NOMO-1 treated with dmso at 0.1 percent for 144 hours (cell line): Measurements from ENCODE around the gene LSP1.

Experiments used
- DNase-seq: peaks from one replicate; lab custom pipeline; 2025; ENCODE audit not compliant: unreplicated experiment; lab: John Stamatoyannopoulos, UW

Gene LSP1

DNA sequence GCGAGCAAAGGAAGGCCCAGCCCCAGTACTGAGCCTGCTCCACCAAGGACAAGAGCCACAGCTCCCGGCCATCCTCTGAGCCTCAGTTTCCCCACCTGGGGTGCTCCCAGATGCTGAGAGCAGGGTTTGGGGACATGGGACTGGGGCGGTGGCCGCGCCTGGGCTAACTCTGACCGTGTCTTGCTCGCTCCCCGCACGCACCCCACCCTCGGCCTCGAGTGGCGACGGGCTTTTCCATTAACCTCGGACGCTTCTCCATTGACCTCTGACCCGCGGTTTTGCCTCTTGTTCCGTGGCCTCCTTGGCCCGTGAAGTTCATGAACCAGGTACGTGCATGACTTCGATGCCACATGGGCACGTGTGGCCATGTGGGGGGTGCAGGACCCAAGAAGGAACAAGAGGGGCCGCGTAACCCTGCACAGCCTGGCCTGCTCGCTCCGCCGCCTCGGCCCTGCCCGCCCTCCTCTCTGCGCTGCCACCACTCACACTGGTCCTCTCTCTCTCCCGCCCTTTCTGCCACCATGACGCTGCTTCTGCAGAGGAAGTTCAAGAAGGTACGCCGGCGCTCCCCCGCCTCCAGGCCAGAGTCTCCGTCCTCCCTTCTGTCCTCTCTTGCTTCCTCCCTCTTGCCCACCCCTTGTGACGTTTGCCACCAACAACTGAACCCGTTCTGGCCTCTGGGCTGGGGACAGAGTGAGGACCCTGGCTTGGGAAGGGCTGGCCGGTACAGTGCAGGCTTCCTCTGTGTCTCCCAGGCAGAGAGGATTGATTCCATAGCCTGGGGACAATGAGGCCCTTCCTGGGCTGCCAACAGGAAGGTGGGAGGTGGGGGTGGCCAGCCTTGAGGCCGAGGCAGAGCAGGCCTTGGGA, 73.5 kb downstream of the LSP1 start:
- no peak for DNase-seq

DNA sequence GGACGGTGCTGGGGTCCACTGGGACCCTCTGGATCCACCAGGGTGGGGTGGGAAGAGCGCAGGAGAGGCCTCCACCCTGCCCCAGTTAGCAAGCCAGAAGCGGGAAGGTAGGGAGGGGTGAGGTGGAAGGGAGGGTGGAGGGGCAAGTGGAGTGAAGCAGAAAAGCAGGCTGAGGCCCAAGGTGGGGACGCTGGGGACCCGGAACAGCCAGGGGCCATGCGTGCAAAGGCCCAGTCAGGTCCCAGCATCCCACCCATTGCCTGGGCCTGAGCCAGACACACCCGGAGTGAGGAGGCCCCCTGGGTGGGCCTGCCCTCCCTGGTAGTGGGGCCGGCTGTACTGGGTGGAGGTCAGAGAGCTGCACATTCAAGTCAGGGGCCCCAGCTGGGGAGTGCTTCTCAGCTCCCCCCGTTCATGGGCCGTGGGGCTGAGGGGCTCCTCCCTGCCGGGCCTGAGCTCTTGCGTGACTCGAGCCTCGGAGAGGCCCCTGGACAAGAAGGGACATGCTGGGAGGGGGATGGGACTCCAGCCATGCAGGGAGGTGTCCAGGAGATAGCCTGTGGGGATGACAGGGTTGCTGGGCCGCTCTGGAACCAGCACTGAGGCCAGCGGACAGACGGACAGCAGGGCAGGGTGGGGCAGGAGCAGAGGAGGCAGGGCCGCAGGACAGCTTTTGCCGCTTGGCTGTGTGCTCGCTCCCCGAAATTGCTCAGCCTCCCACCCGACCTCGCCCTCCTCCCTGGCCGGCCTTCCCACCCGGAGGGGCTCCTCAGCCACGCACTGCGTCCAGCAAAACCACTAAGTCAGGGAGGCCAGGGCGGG, 74.4 kb downstream of the LSP1 start:
- no peak for DNase-seq

DNA sequence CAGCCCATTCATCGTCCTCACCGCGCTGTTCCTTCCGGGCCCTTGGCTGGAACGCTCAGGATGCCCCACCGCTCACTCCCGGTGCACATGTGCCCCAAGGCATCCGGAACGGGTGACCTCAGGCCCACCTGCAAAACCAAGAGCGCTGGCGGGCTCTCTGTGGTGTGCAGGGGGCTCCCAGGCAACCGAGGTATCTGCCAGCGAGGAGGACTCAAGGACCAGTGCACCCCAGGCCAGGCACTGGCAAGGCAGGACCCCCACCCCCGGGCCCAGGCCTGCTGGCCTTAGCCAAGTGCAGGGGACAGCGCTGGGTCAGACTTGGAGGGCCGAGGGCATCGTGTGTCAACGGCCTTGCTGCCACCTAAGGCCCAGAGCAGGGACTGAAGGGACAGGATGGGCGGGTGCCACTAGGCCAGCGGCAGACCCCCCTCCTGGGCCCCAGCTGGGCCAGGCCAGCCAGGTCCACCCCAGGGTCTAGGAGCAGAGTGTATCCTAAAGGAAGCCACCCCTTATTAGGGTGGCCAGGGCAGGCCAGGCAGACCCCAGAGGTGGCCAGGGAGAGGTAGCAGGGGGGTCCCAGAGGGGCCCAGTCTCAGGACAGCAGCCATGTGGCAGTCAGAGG, 75.1 kb downstream of the LSP1 start:
- no peak for DNase-seq

DNA sequence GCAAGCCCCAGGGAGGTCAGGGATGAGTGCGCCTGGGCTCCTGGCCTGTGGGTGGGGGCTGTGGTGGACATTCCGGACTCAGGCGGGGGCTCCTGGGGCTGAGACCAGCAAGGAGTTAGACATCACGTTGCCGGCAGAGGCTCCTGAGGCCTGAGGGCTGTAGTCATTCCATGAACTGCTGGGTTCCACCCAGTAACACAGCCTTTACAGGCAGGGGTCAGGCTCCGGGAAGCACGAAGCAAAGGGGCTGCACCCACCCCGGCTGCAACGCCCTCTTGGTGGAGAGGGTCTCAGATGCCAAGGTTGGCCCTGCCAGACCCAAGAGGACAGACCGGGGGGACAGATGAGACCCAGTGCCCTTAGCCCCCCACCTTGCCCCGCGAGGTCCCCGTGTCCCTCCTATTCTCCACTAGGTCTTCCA, 75.6 kb downstream of the LSP1 start:
- no peak for DNase-seq

DNA sequence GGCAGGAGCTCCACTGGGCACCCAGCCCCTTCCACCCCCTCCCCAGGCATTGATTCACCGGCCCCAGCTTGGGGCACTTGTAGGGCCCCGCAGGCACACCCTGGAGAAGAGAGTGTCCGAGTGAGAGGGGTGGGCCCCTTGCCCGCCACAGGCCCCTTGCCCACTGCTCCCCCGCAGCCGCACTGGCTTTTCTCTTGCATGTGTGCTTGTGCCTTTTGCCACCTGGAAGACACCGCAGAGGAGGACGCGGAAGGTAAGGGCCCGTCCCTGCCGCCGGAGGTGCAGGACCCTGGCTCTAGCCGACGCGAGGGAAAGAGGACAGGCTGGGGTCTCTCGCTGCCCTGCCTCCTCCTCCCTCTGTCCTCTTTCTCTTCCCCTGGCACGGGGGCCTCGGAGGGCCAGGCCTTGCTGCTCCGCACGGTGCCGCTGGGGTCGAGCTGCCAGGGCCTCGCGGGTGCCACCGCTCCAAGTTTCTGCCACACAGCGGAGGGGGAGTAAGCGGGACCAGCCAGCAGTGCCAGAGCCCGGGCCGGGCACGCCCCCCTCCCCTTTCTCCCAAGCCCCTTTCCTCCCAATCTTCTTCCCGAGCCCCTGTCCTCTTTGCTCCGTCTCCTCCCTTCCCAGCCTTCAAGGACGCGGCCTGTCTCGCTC, 76.1 kb downstream of the LSP1 start:
- DNase-seq = no peak

DNA sequence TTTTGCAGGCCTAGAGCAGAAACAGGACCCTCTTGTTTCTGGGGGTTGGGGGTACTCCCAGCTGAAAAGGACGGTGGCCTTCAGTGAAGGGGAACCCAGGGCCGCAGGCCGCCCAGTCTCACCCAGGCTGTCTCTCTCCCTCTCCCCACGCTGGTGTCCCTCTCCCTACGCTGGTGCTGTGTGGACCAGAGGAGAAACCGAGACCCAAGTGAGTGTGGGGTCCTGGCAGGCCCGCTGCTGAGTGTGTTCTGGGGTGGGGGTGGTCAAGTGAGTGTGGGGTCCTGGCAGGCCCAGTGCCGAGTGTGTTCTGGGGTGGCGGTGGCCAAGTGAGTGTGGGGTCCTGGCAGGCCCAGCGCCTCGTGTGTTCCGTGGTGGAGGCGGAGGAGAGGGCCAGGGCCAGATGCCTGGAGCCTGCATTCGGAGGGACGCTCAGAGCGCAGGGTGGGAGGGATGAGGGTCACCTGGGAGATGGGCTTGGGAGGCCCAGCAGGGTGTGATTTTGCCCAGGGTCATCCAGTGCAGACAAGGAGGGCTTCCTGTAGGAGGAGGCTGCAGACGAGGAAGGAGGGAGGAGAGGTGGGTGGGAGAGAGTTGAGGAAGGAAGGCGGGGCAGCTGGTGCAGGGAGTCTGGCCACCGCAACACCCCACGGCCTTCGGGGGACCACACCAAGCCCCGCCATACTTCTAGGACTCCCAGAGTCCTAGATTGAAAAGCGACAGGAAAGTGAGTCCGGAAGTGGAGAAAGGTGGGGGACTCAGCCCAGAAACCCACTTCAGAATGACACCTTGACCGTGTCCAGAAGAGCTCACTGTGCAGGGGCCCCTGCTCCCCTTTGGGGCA, 77.0 kb downstream of the LSP1 start:
- DNase-seq = no peak

DNA sequence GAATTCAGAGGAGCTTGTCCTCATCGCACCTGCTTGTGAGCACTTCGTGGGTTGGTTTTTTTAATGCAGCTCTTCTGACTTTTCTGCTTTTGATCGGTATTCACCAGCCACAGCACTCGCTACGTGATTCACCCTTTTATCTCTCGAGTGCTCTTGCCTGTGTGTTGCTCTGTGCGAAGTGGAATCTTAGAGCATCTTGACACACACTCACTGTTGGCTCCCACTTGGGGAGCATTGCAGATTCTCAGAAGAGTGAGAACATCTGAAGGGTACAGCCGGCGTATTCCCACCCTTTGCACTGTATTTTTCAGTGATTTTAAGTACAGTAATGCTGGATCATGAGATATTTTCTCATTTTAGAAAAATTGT, 77.6 kb downstream of the LSP1 start:
- no peak for DNase-seq

DNA sequence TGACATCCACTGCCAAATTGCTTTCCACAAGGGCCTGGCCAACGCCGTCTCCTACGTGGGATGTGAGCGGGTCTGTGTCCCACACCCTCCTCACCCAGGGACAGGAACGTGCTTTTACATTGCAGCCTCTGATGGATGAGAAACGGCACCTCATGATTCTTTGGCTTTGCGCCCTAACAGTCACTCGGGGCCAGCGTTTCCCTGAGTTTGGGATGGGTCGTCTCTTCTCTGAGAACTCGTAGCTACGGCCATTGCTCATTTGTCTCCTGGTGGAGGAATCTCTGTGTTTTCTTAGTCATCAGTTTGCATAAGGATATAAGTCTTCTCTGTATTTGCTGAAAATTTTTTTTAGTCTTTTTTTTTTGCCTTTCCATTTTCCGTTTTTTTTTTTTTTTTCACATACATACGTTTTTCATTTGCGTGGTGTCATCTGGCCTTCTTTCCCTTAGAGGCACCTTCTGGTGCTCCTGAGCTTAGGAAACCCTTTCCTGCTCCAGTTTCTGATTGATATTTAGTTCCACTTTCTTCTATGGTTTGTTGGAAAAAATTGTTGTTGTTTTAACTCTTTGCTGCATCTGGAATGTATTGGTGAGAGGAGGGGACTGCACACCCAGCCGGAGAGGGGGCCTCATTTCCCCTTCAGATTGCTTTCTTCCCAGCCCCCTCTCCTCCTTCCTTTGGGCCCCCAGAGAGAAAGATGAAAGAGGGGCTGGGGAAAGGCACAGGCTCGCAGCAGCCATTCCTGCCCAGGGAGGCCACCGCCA, 78.6 kb downstream of the LSP1 start:
- no peak for DNase-seq

DNA sequence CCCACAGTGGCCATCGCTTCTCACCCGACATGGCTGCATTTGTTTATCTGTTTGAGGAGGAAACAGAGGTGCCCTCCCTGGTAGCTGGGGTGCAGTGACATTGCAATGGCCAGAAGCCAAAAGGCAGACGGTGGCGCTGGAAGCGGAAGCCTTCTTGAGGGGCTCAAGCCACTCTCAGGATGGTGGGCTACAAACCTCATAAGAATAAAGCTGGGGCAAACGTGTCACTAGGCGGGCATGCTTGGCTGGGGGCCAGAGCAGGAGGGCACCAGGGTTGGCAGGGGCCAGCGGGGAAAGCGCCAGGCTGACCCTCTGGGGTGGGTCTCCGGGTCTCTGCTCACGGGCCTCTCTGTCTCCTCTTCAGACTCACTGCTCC, 79.2 kb downstream of the LSP1 start:
- no peak for DNase-seq

DNA sequence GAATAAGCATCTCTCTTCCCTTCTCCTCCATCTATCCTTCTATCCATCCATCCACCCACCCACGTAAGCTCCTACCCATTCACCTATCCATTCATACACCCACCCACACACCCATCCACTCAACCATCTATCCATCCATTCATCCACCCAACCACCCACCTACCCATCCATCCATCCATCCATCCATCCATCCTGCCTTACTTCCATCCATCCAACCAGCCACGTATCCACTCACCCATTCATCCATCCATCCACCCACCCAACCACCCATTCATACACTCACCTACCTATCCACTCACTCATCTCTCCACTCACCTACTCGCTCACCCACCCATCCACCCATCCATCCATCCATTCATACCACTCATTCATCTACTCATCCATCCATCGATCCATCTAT, 79.8 kb downstream of the LSP1 start:
- no peak for DNase-seq

DNA sequence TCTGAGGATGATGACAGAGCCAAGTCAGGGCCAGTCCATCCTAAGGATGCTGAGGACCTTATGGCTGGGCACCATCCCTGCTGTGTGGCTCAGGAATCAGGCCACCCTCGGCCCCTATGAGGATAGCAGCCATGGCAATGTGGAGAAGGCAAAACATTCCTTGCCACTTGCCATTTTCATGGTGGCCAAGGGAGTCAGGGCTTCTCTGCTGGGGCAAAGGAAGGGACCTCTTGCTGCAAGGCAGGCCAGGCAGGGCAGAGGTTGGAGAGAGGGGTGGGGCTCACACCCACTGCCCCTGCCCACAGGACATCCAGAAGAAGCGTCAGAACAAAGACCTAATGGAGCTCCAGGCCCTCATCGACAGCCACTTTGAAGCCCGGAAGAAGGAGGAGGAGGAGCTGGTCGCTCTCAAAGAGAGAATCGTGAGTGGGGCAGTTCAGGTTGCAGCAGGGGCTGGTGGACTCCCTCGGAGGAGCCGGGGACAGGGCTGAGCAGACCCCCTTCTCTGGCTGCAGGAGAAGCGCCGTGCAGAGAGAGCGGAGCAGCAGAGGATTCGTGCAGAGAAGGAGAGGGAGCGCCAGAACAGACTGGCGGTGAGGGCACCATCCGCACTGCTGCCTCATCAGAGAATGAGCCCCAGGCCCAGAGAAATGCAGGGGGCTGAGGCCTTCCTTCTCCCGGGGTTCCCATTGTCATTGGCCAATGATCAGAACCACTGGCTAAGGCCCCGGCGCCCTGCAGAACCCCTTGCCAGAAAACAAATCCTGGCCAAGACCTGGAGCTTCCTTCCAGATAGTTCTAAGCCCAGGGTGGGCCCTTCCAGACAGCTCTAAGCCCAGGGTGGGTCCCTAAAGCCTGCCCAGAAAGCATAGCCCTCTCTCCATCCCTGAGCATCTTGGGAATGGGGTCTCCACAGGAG, 80.8 kb downstream of the LSP1 start:
- no peak for DNase-seq

DNA sequence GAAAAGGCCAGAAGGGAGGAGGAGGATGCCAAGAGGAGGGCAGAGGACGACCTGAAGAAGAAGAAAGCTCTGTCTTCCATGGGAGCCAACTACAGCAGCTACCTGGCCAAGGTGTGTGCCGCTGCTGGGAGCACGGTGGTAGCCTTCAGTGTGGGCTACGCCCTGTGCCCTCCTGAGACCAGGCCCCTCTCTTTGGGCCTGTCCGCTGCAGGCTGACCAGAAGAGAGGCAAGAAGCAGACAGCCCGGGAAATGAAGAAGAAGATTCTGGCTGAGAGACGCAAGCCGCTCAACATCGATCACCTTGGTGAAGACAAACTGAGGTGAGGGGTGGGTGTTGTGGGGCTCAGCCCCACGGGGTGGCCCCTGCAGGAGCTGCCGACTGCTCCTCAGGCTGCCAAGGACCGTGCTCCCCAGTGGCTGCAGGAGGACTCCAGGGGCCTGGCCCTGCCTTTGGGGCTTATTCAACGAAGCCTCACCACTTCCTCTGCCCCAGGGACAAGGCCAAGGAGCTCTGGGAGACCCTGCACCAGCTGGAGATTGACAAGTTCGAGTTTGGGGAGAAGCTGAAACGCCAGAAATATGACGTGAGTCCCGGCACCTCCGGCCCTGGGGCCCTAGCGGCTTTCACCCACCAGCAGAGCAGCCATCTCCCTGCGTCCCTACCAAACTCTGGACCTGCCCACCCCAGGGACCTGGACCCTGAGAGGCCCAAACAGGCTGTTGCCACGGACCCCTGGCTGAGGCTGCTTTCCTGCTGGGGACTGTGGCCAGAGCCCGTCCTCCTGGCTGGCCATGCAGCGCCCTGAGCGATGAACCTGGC, 81.7 kb downstream of the LSP1 start:
- no peak for DNase-seq

DNA sequence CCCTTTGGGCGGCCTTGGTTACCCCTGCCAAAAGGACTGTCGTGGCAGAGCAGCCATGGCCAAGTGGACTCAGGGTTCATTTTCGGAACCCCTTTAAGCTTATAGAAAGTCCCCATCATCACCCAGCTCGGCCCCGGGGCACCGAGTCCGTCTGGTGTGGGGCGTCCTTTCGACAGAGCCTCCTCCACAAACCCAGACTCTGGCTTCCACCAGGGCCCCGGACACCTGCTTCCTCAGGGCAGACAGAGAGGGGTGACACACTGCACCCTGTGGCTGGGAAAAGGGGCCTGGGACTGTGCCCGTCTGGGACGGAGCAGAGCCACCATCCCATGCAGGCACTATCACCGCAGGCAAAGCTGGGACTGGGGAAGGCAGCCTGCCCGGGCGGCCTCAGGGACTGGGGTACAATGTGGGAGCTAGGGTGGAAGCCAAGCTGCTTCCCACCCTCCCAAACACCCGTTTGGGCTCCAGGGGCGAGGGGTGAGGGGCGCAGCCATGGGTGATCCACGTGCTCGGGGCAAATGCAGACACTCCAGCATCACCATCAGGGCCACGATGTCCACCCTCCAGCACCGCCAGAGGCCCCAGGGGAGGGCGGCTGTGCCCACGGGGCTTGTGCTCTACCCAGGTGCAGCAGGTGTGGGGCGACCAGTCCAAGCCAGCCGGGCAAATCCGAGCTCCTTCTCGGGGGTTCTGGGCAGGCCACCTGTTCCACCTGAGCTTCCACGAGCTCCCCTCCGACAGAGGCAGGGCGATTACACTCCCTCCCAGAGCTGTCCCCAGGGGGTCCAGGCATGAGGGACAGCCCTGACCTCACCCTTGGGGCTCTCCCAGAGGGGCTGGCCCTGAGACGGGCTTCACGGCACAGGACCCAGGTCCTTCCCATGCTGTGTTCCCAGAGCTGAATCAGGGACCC, 82.5 kb downstream of the LSP1 start:
- DNase-seq = no peak

DNA sequence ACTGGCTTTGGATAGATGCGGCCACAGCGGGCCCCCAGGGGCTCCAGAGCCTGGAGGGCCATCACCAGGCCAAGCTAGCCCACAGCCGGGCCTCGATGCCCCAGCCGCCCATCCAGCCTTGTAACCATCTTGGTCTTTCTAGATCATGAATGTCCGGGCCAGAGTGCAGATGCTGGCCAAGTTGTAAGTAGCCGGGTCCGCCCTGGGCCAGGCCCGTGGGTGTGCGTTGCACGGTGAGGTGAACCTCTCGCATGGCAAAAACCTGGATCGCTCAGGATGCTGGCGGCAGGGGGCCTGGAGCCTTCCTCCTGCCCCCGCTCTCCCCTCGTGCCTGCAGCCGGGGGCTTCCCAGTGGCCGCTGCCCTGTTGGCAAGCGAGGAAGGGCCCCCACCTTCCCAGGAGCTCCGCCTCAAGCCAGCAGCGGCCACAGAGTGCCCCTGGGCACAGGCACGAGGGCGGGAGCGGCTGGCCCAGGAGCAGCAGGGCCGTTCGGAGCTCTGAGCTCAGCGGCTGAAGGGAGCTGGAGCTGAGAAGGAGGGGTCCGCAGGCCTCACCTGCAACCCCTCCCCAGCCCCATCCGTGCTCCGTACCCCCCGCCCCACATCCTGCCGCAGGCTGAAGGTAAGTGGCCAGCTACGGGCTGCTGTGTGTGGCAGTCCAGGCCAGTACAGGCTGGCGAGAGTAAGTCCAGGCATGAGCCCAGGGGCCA, 83.3 kb downstream of the LSP1 start:
- no peak for DNase-seq

DNA sequence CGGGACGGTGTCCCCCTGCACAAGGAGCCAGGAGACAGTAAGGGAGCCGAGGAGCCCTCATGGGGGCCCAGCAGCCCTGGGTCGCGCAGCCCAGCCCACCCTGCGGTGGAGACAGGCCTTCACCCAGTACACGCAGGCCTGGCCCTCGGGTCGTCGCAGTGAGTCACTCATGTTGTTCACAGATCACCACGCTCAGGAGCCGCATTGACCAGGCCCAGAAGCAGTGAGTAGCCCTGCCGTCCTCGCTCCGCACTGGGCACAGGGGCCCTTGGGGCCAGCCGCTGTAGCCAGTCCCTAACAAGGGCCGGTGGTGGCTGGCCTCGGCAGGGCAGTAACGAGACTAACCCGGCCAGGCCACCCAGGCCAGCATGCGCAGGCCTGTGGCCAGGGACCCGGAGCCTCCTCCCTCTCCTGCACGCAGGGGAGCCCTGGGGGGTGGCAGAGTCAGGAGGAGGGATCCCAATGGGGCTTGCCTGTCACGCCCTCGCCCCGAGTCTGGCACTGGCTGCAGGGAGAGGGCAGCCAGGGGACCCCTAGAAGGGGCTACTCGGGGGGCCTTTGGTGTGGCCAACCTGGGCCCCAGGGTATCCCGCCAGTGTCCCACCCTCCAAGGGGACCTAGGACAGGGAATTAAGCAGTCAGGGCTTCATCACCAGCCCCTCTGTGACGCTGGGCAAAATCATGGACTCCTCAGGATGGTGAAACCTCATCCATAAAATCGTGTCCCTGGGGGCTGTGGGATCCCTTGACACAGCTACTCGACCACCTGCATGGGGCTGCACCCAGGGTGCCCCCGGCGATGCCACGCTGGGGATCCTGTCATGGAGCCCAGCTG, 84.1 kb downstream of the LSP1 start:
- no peak for DNase-seq
